GM19397 (cell line): ENCODE data around the gene SMIM5.

Experiments
- ATAC-seq: cut with Tn5 transposase; IDR thresholded peaks from one replicate; pipeline ENCODE4 v1.9.1; 2021; ENCODE audit warnings: mild to moderate bottlenecking, moderate library complexity; ENCODE audit not compliant: unreplicated experiment

Gene SMIM5

GRCh38 chr17:75602644-75603043, 30.6 kb upstream of the SMIM5 start:
- no peak for ATAC-seq

- no peak for ATAC-seq
Measured at GRCh38 chr17:75603123-75603522, 30.1 kb upstream of the SMIM5 start.

GRCh38 chr17:75604034-75604695, 29.1 kb upstream of the SMIM5 start:
- no peak for ATAC-seq

GRCh38 chr17:75605790-75606189, 27.4 kb upstream of the SMIM5 start:
- no peak for ATAC-seq

- ATAC-seq = no peak
Measured at GRCh38 chr17:75607086-75607485, 26.1 kb upstream of the SMIM5 start.

GRCh38 chr17:75610103-75610984, 22.9 kb upstream of the SMIM5 start:
- ATAC-seq = no peak

- no peak for ATAC-seq
Measured at GRCh38 chr17:75611851-75612429, 21.3 kb upstream of the SMIM5 start.

GRCh38 chr17:75612906-75613626, 20.2 kb upstream of the SMIM5 start:
- no peak for ATAC-seq

GRCh38 chr17:75614006-75614405, 19.2 kb upstream of the SMIM5 start:
- ATAC-seq = no peak

GRCh38 chr17:75614556-75615270, 18.5 kb upstream of the SMIM5 start:
- no peak for ATAC-seq

- ATAC-seq = no peak
Measured at GRCh38 chr17:75615301-75615700, 17.9 kb upstream of the SMIM5 start.

- ATAC-seq = no peak
Measured at GRCh38 chr17:75616521-75617122, 16.6 kb upstream of the SMIM5 start.

- no peak for ATAC-seq
Measured at GRCh38 chr17:75617218-75617617, 16.0 kb upstream of the SMIM5 start.

- ATAC-seq = no peak
Measured at GRCh38 chr17:75617675-75618074, 15.6 kb upstream of the SMIM5 start.

- no peak for ATAC-seq
Measured at GRCh38 chr17:75619506-75620431, 13.5 kb upstream of the SMIM5 start.

- ATAC-seq = no peak
Measured at GRCh38 chr17:75621489-75621888, 11.7 kb upstream of the SMIM5 start.

- ATAC-seq = no peak
Measured at GRCh38 chr17:75622076-75622475, 11.2 kb upstream of the SMIM5 start.

- ATAC-seq = no peak
Measured at GRCh38 chr17:75622771-75623273, 10.4 kb upstream of the SMIM5 start.

- ATAC-seq = no peak
Measured at GRCh38 chr17:75623386-75623785, 9.8 kb upstream of the SMIM5 start.
